HL-60 (cell line): ENCODE data around the gene TEC.

Experiments
- POLR2AphosphoS5 ChIP-seq: IDR thresholded peaks from 2 replicates; pipeline ENCODE4 v1.6.1; 2012; ENCODE audit warnings: low read depth
- TF ChIP-seq, protein P1 (sequence below): IDR thresholded peaks from one replicate; pipeline ENCODE4 v1.5.1; 2011; ENCODE audit warnings: low read length, control low read depth, inconsistent platforms; ENCODE audit not compliant: insufficient read depth
- TF ChIP-seq, protein P2 (sequence below): IDR thresholded peaks from 2 replicates; pipeline ENCODE4 v1.6.1; 2012; ENCODE audit warnings: low read depth; ENCODE audit not compliant: insufficient replicate concordance

DNA sequence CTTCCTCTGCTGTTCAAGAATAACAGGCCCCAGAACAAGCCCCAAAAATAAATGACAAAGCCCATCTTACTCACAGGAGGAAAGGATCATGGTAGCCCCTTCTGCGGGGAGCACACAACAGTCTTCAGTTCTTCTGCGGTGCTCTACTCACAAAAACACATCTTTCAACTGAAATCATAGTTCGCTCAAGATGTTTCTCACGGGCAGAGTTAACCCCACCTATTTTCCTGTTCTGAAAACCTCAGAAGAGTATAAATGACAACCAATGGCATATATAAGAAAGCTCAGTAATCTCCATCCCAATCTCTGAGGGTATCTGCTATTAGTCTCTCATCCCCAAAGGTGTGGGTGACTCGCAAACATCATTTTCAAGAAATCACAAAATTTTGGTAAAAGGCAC is 135.6 kb downstream of the TEC start, which contains the start of gene TXK:
- TF ChIP-seq, protein P1, sequence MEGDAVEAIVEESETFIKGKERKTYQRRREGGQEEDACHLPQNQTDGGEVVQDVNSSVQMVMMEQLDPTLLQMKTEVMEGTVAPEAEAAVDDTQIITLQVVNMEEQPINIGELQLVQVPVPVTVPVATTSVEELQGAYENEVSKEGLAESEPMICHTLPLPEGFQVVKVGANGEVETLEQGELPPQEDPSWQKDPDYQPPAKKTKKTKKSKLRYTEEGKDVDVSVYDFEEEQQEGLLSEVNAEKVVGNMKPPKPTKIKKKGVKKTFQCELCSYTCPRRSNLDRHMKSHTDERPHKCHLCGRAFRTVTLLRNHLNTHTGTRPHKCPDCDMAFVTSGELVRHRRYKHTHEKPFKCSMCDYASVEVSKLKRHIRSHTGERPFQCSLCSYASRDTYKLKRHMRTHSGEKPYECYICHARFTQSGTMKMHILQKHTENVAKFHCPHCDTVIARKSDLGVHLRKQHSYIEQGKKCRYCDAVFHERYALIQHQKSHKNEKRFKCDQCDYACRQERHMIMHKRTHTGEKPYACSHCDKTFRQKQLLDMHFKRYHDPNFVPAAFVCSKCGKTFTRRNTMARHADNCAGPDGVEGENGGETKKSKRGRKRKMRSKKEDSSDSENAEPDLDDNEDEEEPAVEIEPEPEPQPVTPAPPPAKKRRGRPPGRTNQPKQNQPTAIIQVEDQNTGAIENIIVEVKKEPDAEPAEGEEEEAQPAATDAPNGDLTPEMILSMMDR: no peak
- TF ChIP-seq POLR2AphosphoS5: no peak
- TF ChIP-seq, protein P2, sequence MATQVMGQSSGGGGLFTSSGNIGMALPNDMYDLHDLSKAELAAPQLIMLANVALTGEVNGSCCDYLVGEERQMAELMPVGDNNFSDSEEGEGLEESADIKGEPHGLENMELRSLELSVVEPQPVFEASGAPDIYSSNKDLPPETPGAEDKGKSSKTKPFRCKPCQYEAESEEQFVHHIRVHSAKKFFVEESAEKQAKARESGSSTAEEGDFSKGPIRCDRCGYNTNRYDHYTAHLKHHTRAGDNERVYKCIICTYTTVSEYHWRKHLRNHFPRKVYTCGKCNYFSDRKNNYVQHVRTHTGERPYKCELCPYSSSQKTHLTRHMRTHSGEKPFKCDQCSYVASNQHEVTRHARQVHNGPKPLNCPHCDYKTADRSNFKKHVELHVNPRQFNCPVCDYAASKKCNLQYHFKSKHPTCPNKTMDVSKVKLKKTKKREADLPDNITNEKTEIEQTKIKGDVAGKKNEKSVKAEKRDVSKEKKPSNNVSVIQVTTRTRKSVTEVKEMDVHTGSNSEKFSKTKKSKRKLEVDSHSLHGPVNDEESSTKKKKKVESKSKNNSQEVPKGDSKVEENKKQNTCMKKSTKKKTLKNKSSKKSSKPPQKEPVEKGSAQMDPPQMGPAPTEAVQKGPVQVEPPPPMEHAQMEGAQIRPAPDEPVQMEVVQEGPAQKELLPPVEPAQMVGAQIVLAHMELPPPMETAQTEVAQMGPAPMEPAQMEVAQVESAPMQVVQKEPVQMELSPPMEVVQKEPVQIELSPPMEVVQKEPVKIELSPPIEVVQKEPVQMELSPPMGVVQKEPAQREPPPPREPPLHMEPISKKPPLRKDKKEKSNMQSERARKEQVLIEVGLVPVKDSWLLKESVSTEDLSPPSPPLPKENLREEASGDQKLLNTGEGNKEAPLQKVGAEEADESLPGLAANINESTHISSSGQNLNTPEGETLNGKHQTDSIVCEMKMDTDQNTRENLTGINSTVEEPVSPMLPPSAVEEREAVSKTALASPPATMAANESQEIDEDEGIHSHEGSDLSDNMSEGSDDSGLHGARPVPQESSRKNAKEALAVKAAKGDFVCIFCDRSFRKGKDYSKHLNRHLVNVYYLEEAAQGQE: no peak
